Activated naive CD4-positive, alpha-beta T cell treated with anti-CD3 and anti-CD28 coated beads for 36 hours (primary cell): Measurements from ENCODE around the gene FGD6. TPM values are rescaled to one million over a fixed set of nuclear protein-coding genes. Genes with fewer than 3 reads are reported as not detected.
A peak's percentile ranks its signal among the peaks of the same experiment; 100 is the strongest.

Experiments
- CTCF ChIA-PET: fragments of 350-600 bp; sonication (Branson Sonifier 250); formaldehyde crosslinking; loops from one replicate; lab custom pipeline; 2021; ENCODE audit warnings: antibody characterized with exemption; lab: Charles Lee
- DNase-seq: peaks from one replicate; pipeline ENCODE4 v3.0.0-alpha.2; 2020
- H3K27ac Mint-ChIP-seq: one replicate; pipeline ENCODE4 v1.8.0; 2021; ENCODE audit warnings: mild to moderate bottlenecking, mixed read lengths
- H3K27me3 Mint-ChIP-seq: one replicate; pipeline ENCODE4 v1.8.0; 2021; ENCODE audit warnings: low read depth, mixed read lengths
- H3K36me3 Mint-ChIP-seq: one replicate; pipeline ENCODE4 v1.8.0; 2021; ENCODE audit warnings: low read depth, mixed read lengths
- H3K4me1 Mint-ChIP-seq: one replicate; pipeline ENCODE4 v1.8.0; 2021; ENCODE audit warnings: low read depth, mixed read lengths
- H3K4me3 Mint-ChIP-seq: one replicate; pipeline ENCODE4 v1.8.0; 2021; ENCODE audit warnings: mild to moderate bottlenecking, moderate library complexity, mixed read lengths
- H3K9me3 Mint-ChIP-seq: one replicate; pipeline ENCODE4 v1.8.0; 2021; ENCODE audit warnings: mixed read lengths
- intact Hi-C: fragments of 100-400 bp; cut with micrococcal nuclease; formaldehyde crosslinking; loops from one replicate; pipeline ENCODE4 v1.15.1; 2023
- total RNA-seq, 2 experiments: library from RNA; stranded (reverse); gene quantifications; one replicate each; pipeline ENCODE4 v1.2.3, GENCODE V29; 2021

Gene FGD6
- total RNA-seq, 2 experiments from 2014 or later: 2.0 TPM

DNA sequence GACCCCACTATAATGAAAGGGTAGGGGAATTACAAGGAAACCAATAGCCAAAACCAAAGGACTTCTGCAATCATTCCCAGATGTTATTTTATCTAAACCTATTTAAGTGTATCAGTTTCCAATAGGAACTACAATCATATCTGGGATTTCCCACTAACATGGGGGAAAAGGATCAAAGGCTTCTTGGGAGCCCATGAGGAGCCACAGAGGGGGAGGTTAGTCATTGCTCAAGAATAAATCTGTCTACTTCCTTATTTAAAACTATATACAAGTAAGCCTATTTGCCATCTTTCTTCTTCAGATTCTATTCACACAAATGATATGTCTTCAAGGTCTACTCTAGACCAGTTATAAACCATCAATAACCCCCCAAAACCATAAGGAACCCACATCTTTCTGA lies 33.1 kb downstream of the FGD6 start:
- H3K27me3 Mint-ChIP-seq: no peaks in the 10 kb centered on the region
- no peaks in the 10 kb centered on the region for H3K4me1 Mint-ChIP-seq
- H3K9me3 Mint-ChIP-seq: no peaks in the 10 kb centered on the region
- no peaks in the 10 kb centered on the region for H3K36me3 Mint-ChIP-seq
- intact Hi-C loops: no loop called here
- no peak for DNase-seq
- H3K27ac Mint-ChIP-seq: no peak overlapping the region
- CTCF ChIA-PET: no interaction called here
- H3K4me3 Mint-ChIP-seq: no peak overlapping the region

DNA sequence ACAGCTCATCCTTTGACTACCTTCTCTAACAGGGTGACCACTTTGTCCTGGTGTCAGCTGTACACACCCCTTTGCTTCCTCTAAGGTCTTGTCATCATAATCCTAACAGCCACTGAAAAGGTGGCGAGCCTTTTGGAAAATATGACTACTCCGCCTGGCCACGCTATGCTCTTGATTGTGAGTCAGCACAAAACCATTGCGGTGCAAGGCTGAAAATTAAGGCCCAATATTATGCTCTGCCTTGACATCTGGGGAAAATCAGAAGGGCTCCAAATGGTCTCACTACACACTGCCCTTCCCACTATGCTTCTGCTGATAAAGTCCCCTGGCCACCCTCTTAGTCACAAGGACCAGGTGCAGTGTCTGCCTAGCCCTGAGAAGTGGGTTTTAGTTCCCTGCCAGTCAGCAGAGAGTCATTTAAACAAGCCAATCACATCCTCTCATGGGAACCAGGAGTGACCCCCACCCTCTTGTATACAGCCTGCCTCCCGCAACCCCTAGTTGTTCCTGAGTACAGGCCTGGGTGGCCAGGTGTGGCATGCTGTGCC lies 34.3 kb downstream of the FGD6 start:
- DNase-seq: peak; percentile 15
- intact Hi-C loops: no loop called here
- Mint-ChIP-seq H3K27ac (no peak overlapping the region), H3K9me3 (no peaks in the 10 kb centered on the region), H3K4me3 (no peak overlapping the region), H3K4me1 (no peaks in the 10 kb centered on the region), H3K36me3 (no peaks in the 10 kb centered on the region), H3K27me3 (no peaks in the 10 kb centered on the region)
- CTCF ChIA-PET: no interaction called here

GRCh38 chr12:95181103-95181502 lies 36.2 kb downstream of the FGD6 start:
- no peaks in the 10 kb centered on the region for H3K27me3 Mint-ChIP-seq
- H3K4me3 Mint-ChIP-seq: no peak overlapping the region
- DNase-seq: no peak
- H3K4me1 Mint-ChIP-seq: no peaks in the 10 kb centered on the region
- no peaks in the 10 kb centered on the region for H3K9me3 Mint-ChIP-seq
- H3K27ac Mint-ChIP-seq: no peak overlapping the region
- intact Hi-C loops: no loop called here
- no peaks in the 10 kb centered on the region for H3K36me3 Mint-ChIP-seq
- CTCF ChIA-PET: no interaction called here

GRCh38 chr12:95179011-95179410 lies 38.3 kb downstream of the FGD6 start:
- Mint-ChIP-seq H3K27ac (no peak overlapping the region), H3K9me3 (no peaks in the 10 kb centered on the region), H3K4me1 (no peaks in the 10 kb centered on the region), H3K36me3 (no peaks in the 10 kb centered on the region), H3K4me3 (no peak overlapping the region), H3K27me3 (no peaks in the 10 kb centered on the region)
- intact Hi-C loops: no loop called here
- CTCF ChIA-PET: no interaction called here
- DNase-seq: no peak

DNA sequence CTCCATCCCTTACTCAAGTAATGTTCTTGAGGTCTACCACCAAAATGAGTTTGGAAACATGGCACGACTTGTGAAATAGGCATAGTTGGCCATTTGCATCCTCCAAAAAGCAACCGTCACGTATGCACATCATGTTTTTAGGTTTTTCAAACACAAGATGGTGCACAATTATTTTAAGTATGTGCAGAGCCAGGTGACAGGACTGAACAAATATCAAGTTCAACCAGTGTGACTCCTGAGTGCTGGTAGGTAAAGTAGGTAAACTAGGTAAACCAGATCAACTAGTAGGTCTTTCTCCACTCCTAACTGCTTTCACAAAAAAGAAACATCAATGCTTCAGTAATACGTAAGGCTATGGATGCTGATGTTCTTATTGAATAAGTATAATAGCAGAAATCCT lies 39.1 kb downstream of the FGD6 start:
- Mint-ChIP-seq H3K36me3 (no peaks in the 10 kb centered on the region), H3K27ac (no peak overlapping the region), H3K9me3 (no peaks in the 10 kb centered on the region), H3K4me1 (no peaks in the 10 kb centered on the region), H3K4me3 (no peak overlapping the region), H3K27me3 (no peaks in the 10 kb centered on the region)
- intact Hi-C loops: no loop called here
- DNase-seq: no peak
- CTCF ChIA-PET: no interaction called here

DNA sequence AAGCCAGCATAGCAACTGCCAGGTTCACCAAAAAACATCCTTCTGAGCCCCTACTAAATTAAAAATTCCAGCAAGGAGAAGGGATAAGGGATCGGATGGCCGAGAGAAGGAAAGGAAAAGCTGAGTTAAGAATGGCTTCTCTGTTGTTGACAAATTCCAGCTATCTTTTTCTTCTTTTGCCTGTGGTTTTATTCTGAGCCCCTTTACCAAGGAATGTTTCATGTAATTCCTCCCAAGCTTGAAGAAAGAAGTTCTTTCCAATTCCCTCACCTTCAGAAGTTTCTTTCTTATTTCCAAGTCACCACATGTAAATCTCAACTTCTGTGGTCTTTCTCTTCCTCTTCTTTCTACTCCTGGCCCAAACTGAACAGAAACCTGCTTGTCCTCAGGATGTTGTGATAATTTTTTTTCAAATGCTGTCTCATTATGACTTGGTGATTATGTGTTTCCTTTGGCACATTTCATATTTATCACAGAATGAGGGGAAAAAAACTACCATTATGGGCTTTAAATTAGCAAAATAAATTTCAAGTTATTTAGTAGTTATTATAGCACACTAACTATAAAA lies 40.0 kb downstream of the FGD6 start:
- CTCF ChIA-PET: no interaction called here
- intact Hi-C loops: no loop called here
- H3K9me3 Mint-ChIP-seq: no peaks in the 10 kb centered on the region
- H3K4me3 Mint-ChIP-seq: no peak overlapping the region
- no peak overlapping the region for H3K27ac Mint-ChIP-seq
- no peaks in the 10 kb centered on the region for H3K36me3 Mint-ChIP-seq
- H3K27me3 Mint-ChIP-seq: no peaks in the 10 kb centered on the region
- no peak for DNase-seq
- H3K4me1 Mint-ChIP-seq: no peaks in the 10 kb centered on the region

DNA sequence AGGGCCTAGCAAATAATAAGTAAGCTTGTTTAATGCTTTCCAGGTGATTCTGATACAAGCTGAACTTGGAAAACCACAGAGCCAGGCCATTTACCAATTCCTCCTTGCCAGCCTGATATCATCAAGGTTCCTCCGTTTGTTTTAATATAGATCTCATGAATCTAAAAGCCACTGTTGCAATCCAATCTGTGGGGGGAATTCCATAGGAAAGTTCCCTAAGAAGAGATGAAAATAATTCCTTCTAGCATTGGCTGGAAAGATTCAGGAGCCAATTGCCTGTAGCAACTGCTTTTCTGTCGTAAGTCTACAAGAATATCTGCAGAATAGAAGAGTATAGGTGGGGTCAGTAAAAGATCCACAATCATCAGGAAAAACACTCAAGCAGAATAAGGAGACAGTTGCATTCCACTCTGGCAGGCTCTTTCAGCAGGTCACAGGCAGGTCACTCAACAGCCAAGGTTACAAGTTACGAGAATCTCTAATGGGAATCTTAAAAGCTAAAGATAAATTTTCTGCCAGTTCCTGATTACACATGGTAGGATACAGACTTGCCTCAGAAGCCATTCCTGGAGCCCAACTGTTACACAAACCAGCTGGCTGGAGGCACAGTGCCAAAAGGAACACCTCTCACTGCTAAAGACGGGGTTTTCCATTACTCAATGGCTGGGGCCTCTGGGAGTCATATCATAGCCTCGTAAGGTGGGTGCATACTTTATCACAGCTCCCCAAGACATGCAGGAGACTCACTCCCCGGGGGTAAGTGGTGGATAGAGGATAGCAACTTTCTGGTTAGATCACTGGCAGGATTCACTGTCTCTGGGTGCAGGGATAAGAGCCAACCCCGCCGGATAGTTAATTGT lies 43.6 kb downstream of the FGD6 start:
- CTCF ChIA-PET: no interaction called here
- Mint-ChIP-seq H3K36me3 (no peaks in the 10 kb centered on the region), H3K27me3 (no peaks in the 10 kb centered on the region), H3K4me1 (no peaks in the 10 kb centered on the region), H3K9me3 (no peaks in the 10 kb centered on the region), H3K4me3 (no peak overlapping the region), H3K27ac (no peak overlapping the region)
- no peak for DNase-seq
- intact Hi-C loops: no loop called here

DNA sequence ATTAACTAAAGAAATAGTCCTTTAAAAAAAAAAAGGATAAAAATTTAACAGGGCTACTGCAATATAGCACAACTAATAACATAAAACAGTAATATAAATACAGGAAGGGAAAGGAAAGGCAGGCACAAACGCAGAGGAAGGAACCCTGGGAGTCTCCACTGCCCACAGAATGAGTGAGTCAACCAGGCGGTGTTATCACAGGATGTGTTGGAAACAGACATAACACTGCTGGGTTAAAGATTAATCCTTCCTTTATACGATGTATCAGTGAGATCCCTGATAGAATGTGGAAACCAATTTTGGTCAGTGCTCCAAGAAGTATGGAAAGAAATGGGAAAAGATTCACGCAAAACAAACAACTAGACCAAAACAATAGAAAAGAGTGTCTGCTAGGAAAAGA lies 47.9 kb downstream of the FGD6 start:
- CTCF ChIA-PET: no interaction called here
- Mint-ChIP-seq H3K4me1 (no peaks in the 10 kb centered on the region), H3K4me3 (no peak overlapping the region), H3K27ac (no peak overlapping the region), H3K9me3 (no peaks in the 10 kb centered on the region), H3K36me3 (no peaks in the 10 kb centered on the region), H3K27me3 (no peaks in the 10 kb centered on the region)
- DNase-seq: no peak
- intact Hi-C loops: no loop called here

DNA sequence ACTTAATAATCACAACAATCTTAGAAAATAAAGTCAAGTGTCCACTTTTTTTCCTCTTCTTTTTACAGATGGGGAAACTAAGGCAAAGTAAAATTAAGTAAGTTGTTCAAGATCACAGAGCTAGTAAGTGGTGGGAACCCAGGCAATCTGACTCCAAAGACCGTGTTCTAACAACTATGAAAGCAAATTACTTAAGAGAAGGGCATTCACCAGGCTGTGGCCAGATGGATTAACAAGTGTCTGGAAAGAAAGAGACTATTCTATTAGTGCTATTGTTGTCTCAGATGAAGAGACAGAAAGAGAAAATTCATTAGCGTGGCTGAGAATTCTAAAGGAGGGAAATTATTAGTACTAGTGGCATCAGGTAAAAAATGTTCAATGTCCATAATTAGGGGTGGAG lies 48.5 kb downstream of the FGD6 start:
- Mint-ChIP-seq H3K9me3 (no peaks in the 10 kb centered on the region), H3K36me3 (no peaks in the 10 kb centered on the region), H3K27me3 (no peaks in the 10 kb centered on the region), H3K4me1 (no peaks in the 10 kb centered on the region), H3K4me3 (no peak overlapping the region), H3K27ac (no peak overlapping the region)
- DNase-seq: no peak
- intact Hi-C loops: no loop called here
- CTCF ChIA-PET: interaction anchor here (0.6 kb wide), 1 partner anchor 70 kb away, joined by 3 read pairs; no protein-coding TSS in a partner anchor

GRCh38 chr12:95164656-95165055 lies 52.6 kb downstream of the FGD6 start:
- Mint-ChIP-seq H3K4me1 (no peaks in the 10 kb centered on the region), H3K36me3 (no peaks in the 10 kb centered on the region), H3K27ac (no peak overlapping the region), H3K9me3 (no peaks in the 10 kb centered on the region), H3K27me3 (no peaks in the 10 kb centered on the region), H3K4me3 (no peak overlapping the region)
- no peak for DNase-seq
- intact Hi-C loops: no loop called here
- CTCF ChIA-PET: no interaction called here

- Mint-ChIP-seq H3K36me3 (no peaks in the 10 kb centered on the region), H3K9me3 (no peaks in the 10 kb centered on the region), H3K4me1 (no peaks in the 10 kb centered on the region), H3K27me3 (no peaks in the 10 kb centered on the region), H3K4me3 (no peak overlapping the region), H3K27ac (no peak overlapping the region)
- no peak for DNase-seq
- CTCF ChIA-PET: no interaction called here
- intact Hi-C loops: no loop called here
Measured at GRCh38 chr12:95158919-95159318, 58.3 kb downstream of the FGD6 start.

DNA sequence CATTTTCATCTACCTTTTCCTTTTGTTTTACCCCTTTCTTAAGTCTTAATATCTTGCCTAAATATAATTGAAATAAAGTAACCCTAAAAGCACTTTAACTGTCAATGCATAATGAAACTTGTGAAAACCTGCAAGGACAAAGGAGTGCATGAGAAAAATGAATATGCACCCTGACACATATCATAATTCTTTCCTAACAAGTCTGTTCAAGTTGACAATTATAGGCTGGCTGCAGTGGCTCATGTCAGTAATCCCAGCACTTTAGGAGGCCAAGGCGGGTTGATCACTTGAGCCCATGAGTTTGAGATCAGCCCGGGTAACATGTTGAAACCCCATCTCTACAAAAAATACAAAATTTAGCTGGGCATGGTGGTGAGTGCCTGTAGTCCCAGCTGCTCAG lies 65.4 kb downstream of the FGD6 start:
- CTCF ChIA-PET: no interaction called here
- H3K36me3 Mint-ChIP-seq: no peaks in the 10 kb centered on the region
- peaks cover 1% of the 10 kb centered on the region for H3K4me1 Mint-ChIP-seq
- H3K27ac Mint-ChIP-seq: no peak overlapping the region
- DNase-seq: no peak
- intact Hi-C loops: no loop called here
- no peaks in the 10 kb centered on the region for H3K9me3 Mint-ChIP-seq
- no peaks in the 10 kb centered on the region for H3K27me3 Mint-ChIP-seq
- no peak overlapping the region for H3K4me3 Mint-ChIP-seq

GRCh38 chr12:95151406-95151805 lies 65.9 kb downstream of the FGD6 start:
- DNase-seq: no peak
- CTCF ChIA-PET: no interaction called here
- H3K27ac Mint-ChIP-seq: no peak overlapping the region
- H3K4me3 Mint-ChIP-seq: no peak overlapping the region
- intact Hi-C loops: no loop called here
- peaks cover 1% of the 10 kb centered on the region for H3K4me1 Mint-ChIP-seq
- H3K9me3 Mint-ChIP-seq: no peaks in the 10 kb centered on the region
- no peaks in the 10 kb centered on the region for H3K27me3 Mint-ChIP-seq
- no peaks in the 10 kb centered on the region for H3K36me3 Mint-ChIP-seq
